HG03066 (cell line): ENCODE results near the gene MED13.
"Not testable (repeated sequence)": the region's sequence is repeated elsewhere in the genome, so short reads cannot be mapped to it uniquely, and the experiment has no call there.

ENCODE experiments used
- ATAC-seq: cut with Tn5 transposase; IDR thresholded peaks from one replicate; pipeline ENCODE4 v1.9.1; 2021; ENCODE audit warnings: low read depth; ENCODE audit not compliant: unreplicated experiment

MED13 gene

GRCh38 chr17:61927208-61928100 is 137.6 kb downstream of the MED13 start, which contains the start of gene INTS2:
TSS of gene INTS2 (minus strand) at chr17:61927982. CDS start at chr17:61926644, 1,338 bp downstream.
- ATAC-seq = peak; percentile 73

- ATAC-seq = no peak
Measured at GRCh38 chr17:61926826-61927207, 138.3 kb downstream of the MED13 start.

- ATAC-seq = not testable (repeated sequence)
Measured at GRCh38 chr17:61915162-61915561, 149.9 kb downstream of the MED13 start.

GRCh38 chr17:61908292-61909037 is 156.6 kb downstream of the MED13 start:
- ATAC-seq = no peak

GRCh38 chr17:61907361-61907760 is 157.7 kb downstream of the MED13 start:
- ATAC-seq = no peak

GRCh38 chr17:61904094-61904710 is 160.9 kb downstream of the MED13 start:
- peak; percentile 81 for ATAC-seq

GRCh38 chr17:61903251-61903650 is 161.8 kb downstream of the MED13 start:
- ATAC-seq = no peak

- ATAC-seq = no peak
Measured at GRCh38 chr17:61897548-61898180, 167.4 kb downstream of the MED13 start.

GRCh38 chr17:61895391-61895790 is 169.7 kb downstream of the MED13 start:
- no peak for ATAC-seq

GRCh38 chr17:61894310-61894709 is 170.8 kb downstream of the MED13 start:
- not testable (repeated sequence) for ATAC-seq
